D721Med (cell line): ENCODE results near the gene FRG1.
A peak's percentile ranks its signal among the peaks of the same experiment; 100 is the strongest.
"Not testable (repeated sequence)": the region's sequence is repeated elsewhere in the genome, so short reads cannot be mapped to it uniquely, and the experiment has no call there.

Experiments used
- DNase-seq: peaks from one replicate; pipeline ENCODE4 v3.0.0; 2011; ENCODE audit warnings: low spot score; ENCODE audit not compliant: insufficient read length
- FAIRE-seq: peaks from 2 replicates; lab custom pipeline; 2011; peaks lifted over from hg19 to GRCh38; lab: Jason Lieb, UNC
- CTCF ChIP-seq: IDR thresholded peaks from 2 replicates; pipeline ENCODE4 v1.5.1; 2012; ENCODE audit warnings: mild to moderate bottlenecking, control low read depth; ENCODE audit not compliant: insufficient read depth; ENCODE audit errors: missing control alignments

The FRG1 gene

GRCh38 chr4:189941005-189941450 is 356 bp downstream of the FRG1 start:
- no peak for TF ChIP-seq CTCF
- FAIRE-seq (no peak), DNase-seq (no peak)

DNA sequence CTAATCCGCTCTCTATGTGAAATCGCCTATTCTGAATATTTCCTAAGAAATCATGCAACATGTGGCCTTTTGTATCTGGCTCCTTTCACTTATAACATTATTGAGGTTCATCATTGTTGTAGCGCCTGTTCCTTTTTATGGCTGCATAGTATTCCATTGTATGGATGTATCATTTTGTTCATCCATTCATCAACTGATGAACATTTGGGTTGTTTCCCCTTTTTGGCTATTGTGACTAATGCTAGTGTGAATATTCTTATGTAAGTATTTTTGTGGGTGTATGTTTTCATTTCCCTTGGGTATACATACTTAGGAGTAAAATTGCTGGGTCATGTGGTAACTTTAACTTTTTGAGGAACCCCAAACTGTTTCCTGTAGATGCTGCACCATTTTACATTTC is 1.7 kb downstream of the FRG1 start:
- DNase-seq, FAIRE-seq: not testable (repeated sequence)

DNA sequence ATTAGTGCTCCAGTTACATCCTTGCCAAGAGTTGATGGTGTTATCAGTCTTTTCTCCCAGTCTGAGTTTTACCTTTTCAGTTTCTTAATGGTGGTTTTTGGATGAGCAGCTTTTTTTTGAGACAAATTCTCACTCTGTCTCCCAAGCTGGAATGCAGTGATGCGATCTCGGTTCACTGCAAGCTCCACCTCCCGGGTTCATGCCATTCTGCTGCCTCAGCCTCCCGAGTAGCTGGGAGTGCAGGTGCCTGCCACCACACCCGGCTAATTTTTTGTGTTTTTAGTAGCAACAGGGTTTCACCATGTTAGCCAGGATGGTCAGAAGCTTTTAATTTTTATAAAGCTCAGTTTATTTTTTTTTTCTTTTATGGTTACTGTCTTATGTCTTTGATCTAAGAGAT is 3.4 kb downstream of the FRG1 start:
- DNase-seq, FAIRE-seq: not testable (repeated sequence)

- FAIRE-seq, DNase-seq: not testable (repeated sequence)
These were observed 6.2 kb downstream of the FRG1 start for GRCh38 chr4:189946906-189947305.

GRCh38 chr4:189948486-189948885 is 7.8 kb downstream of the FRG1 start:
- FAIRE-seq, DNase-seq: not testable (repeated sequence)

GRCh38 chr4:189969291-189969690 is 28.6 kb downstream of the FRG1 start:
- FAIRE-seq, DNase-seq: not testable (repeated sequence)

DNA sequence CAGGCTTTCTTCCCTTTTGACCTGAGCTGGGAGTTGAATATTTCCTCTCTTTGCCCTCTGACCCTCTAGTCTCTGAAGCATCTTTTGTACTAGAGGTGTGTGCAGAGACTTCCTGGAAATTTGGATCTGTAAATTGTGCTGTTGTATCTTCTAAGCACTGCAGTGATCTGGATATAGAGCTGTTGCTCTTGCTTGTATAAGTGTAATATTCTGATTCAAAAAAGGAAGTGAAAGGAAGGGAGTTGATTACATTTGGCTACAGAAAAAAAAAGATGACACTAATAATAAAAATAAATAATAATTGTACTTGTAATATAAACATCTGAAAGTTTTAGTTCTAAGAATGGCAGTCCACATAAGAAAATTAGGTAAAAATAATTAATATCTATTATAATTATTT is 33.0 kb downstream of the FRG1 start:
- DNase-seq (no peak), FAIRE-seq (no peak)
- no peak for TF ChIP-seq CTCF

DNA sequence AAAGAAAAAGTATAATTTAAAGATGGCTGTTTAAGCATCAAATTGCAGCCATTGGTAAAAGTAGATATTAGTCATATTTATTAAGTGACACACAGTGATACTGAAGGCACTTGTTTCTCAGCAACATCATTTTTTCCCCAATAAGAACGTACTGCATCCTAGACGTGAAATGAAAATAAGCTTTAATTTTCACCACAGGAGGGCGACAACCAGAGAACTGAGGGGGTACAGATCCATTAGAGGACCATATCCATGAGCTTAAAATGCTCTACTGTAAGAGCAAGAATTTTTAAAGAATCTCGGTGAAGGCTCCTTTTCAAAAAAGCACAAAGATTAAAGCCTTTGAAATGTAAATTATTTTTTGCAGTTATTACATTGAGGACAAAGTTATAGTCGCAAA is 33.4 kb downstream of the FRG1 start:
- DNase-seq (no peak), FAIRE-seq (no peak)
- peak; percentile 35 for TF ChIP-seq CTCF

DNA sequence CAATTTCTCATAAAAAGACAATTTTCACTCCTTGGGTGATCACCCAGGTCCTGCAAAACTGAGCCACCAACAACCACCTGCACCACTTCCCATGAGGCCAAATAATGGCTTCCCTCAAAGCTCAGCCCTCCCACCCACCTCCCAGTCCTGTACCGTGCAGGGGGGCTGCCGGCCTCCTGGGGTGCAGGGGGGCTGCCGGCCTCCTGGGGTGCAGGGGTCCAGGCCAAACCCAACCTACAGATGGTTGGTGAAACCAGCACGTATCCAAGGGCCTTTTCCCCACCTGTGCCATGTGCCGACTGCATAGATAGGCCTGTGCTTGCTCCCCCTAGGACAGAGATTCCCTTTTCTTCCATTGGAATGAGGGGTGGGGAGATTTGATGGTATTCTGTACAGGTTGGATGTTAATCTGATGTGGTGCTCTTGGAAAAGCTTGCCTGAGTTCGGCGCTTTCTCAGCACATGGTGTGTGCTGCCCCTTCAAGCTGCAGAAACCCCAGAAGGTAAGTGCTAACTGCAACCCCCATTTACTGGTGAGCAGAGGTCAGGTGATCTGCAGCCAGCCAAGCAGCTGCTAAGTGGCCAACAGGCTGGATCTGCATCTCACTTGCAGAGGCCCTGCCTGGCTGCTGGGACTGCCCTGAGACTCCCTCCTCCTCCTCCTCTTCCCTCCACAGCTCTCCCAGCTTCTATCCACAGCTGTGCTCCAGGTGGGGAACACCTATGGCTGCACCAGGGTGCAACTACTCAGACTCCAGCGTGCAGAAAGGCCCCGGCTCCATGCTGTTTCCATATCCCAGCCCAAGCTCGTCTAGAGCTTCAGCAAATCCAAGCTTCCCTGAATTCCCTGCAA is 38.8 kb downstream of the FRG1 start:
- DNase-seq (no peak), FAIRE-seq (no peak)
- TF ChIP-seq CTCF = no peak

- not testable (repeated sequence) for FAIRE-seq, DNase-seq
These were observed 39.6 kb downstream of the FRG1 start for GRCh38 chr4:189980292-189980691.
